Left lung (tissue), 10 donors: ENCODE data around the gene FRA10AC1. TPM values are rescaled to one million over a fixed set of nuclear protein-coding genes. Genes with fewer than 3 reads are reported as not detected.
A peak's percentile ranks its signal among the peaks of the same experiment; 100 is the strongest.

Experiments used
- ATAC-seq: fragments of 200-7000 bp; cut with Tn5 transposase; one replicate; pipeline ENCODE4 v1.9.1; 2020; ENCODE audit warnings: moderate library complexity
- DNase-seq, 4 donors: peaks; one replicate each; pipeline ENCODE4 v3.0.0-alpha.2; 2013 to 2020
- H3K27ac ChIP-seq, 2 donors: fragments of 200-600 bp; sonication (generic) in 1 of 2; one replicate each; pipeline versions ENCODE4 v1.5.0 to v1.8.0; 2020 to 2021
- H3K27me3 ChIP-seq, 2 donors: fragments of 200-600 bp; sonication (generic) in 1 of 2; one replicate each; pipeline versions ENCODE4 v1.5.0 to v1.8.0; 2020 to 2021
- H3K36me3 ChIP-seq, 2 donors: fragments of 200-600 bp; sonication (generic) in 1 of 2; one replicate each; pipeline versions ENCODE4 v1.5.0 to v1.8.0; 2020 to 2021
- H3K4me1 ChIP-seq, 2 donors: fragments of 200-600 bp; one replicate each; pipeline ENCODE4 v1.8.0; 2021
- H3K4me3 ChIP-seq, 2 donors: fragments of 200-600 bp; sonication (generic) in 1 of 2; one replicate each; pipeline versions ENCODE4 v1.5.0 to v1.8.0; 2020 to 2021; ENCODE audit warnings: mild to moderate bottlenecking in 1 of 2
- H3K9me3 ChIP-seq, 2 donors: fragments of 200-600 bp; sonication (generic) in 1 of 2; one replicate each; pipeline versions ENCODE4 v1.5.0 to v1.8.0; 2020 to 2021
- intact Hi-C, 2 donors: fragments of 100-400 bp; cut with DNase I; formaldehyde crosslinking; loops; one replicate each; pipeline versions ENCODE4 v1.11.2 to v1.14.2; 2022
- polyA plus RNA-seq, 6 donors: library from polyadenylated mRNA; unstranded; fragments of 120-200 nt; gene quantifications; one replicate each; pipeline ENCODE4 v1.2.1, GENCODE V29; 2013; ENCODE audit not compliant: insufficient read length in 6 of 6
- total RNA-seq, 2 donors: library from RNA; stranded (reverse); fragmentation: NEBNext Ultra II Directional; extraction: Animal tissue kit (Norgen Biotek cat#: 25700); gene quantifications; one replicate each; pipeline ENCODE4 v1.2.1, GENCODE V29; 2021
- TF ChIP-seq, protein P1 (sequence below), 2 donors: fragments of 200-600 bp; sonication (generic) in 1 of 2; IDR thresholded peaks; one replicate each; pipeline versions ENCODE4 v1.5.0 to v1.8.0; 2021; ENCODE audit warnings: antibody characterized with exemption in 2 of 2
- donor health status: DM: no; HTN: yes; CAD: no.
- donor health status: DM: no; HTN: no; CAD: no.

Gene FRA10AC1
- total and polyA plus RNA-seq, 8 donors: 13.6 to 61.6 (median 48.9) TPM

DNA sequence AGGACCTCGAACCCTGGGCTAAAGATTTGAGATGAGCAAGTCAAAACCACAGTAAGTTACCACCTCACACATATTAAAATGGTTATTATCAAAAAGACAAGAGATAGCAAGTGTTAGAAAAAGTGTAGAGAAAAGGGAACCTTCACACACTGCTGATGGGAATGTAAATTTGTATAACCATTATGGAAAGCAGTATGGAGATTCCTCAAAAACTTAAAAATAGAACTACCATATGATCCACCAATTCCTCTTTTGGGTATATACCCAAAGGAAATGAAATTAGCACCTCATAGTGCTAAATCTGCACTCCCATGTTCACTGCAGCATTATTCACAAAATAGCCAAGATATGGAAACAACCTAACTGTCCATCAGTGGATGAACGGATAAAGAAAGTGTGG lies 20.8 kb upstream of the FRA10AC1 start:
- no peak overlapping the region for H3K4me3 ChIP-seq
- H3K36me3 ChIP-seq: no peaks in the 10 kb centered on the region
- DNase-seq (no peak), ATAC-seq (no peak)
- TF ChIP-seq, protein P1, sequence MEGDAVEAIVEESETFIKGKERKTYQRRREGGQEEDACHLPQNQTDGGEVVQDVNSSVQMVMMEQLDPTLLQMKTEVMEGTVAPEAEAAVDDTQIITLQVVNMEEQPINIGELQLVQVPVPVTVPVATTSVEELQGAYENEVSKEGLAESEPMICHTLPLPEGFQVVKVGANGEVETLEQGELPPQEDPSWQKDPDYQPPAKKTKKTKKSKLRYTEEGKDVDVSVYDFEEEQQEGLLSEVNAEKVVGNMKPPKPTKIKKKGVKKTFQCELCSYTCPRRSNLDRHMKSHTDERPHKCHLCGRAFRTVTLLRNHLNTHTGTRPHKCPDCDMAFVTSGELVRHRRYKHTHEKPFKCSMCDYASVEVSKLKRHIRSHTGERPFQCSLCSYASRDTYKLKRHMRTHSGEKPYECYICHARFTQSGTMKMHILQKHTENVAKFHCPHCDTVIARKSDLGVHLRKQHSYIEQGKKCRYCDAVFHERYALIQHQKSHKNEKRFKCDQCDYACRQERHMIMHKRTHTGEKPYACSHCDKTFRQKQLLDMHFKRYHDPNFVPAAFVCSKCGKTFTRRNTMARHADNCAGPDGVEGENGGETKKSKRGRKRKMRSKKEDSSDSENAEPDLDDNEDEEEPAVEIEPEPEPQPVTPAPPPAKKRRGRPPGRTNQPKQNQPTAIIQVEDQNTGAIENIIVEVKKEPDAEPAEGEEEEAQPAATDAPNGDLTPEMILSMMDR (IDR thresholded peaks at IDR 0.05): no peak
- H3K4me1 ChIP-seq: no peaks in the 10 kb centered on the region
- intact Hi-C loops: no loop called here
- no peak overlapping the region for H3K27ac ChIP-seq
- H3K9me3 ChIP-seq: no peaks in the 10 kb centered on the region
- H3K27me3 ChIP-seq: peaks cover 0 to 30% of the 10 kb centered on the region in 2 donors

DNA sequence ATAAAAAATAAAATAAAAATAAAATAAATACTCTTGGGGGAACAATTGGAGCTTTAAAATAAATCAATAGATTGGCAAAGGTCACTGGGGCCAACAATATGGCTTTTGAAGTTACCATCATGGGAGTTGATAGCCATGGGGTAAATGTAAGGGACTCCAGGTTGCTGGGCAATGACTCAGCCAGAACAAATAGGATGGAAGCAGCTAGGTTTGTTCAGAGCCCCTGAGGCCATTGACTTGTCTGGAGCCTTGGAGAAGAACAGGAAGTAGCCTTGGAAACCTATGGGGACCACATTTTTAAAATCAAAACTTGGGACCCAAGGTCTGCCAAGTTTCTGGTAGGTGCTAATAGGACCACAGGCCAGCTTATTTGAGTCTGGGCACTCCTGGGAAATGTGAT lies 20.2 kb upstream of the FRA10AC1 start:
- Histone ChIP-seq H3K4me3 (no peak overlapping the region), H3K36me3 (no peaks in the 10 kb centered on the region), H3K27me3 (peaks cover 0 to 26% of the 10 kb centered on the region in 2 donors), H3K4me1 (no peaks in the 10 kb centered on the region), H3K27ac (no peak overlapping the region), H3K9me3 (no peaks in the 10 kb centered on the region)
- DNase-seq: no peak
- TF ChIP-seq, protein P1 (IDR thresholded peaks at IDR 0.05): no peak
- no peak for ATAC-seq
- intact Hi-C loops: no loop called here

DNA sequence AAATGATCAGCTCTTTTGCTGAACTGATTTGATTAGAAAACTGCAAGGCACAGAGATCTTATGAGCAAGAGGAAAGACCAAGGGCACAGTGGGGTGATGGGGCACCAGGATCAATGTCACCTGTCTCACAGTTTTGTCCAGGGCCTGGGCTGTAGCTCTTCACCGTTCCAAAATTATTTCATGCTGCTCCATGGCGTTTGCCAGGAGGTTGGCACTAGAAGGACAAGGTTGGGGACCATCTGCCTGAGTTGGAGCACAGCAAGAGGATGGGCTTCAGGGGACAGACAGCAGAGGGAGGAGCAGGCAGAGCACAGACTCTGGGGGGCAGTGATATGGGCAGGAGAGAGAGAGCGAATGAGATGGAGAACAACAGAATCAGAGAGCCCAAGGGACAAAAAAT lies 17.5 kb upstream of the FRA10AC1 start:
- intact Hi-C loops: no loop called here
- Histone ChIP-seq H3K36me3 (no peaks in the 10 kb centered on the region), H3K9me3 (no peaks in the 10 kb centered on the region), H3K27ac (no peak overlapping the region), H3K4me3 (no peak overlapping the region), H3K4me1 (no peaks in the 10 kb centered on the region), H3K27me3 (peaks cover 0 to 2% of the 10 kb centered on the region in 2 donors)
- DNase-seq (no peak), ATAC-seq (no peak)
- TF ChIP-seq, protein P1 (IDR thresholded peaks at IDR 0.05): no peak

DNA sequence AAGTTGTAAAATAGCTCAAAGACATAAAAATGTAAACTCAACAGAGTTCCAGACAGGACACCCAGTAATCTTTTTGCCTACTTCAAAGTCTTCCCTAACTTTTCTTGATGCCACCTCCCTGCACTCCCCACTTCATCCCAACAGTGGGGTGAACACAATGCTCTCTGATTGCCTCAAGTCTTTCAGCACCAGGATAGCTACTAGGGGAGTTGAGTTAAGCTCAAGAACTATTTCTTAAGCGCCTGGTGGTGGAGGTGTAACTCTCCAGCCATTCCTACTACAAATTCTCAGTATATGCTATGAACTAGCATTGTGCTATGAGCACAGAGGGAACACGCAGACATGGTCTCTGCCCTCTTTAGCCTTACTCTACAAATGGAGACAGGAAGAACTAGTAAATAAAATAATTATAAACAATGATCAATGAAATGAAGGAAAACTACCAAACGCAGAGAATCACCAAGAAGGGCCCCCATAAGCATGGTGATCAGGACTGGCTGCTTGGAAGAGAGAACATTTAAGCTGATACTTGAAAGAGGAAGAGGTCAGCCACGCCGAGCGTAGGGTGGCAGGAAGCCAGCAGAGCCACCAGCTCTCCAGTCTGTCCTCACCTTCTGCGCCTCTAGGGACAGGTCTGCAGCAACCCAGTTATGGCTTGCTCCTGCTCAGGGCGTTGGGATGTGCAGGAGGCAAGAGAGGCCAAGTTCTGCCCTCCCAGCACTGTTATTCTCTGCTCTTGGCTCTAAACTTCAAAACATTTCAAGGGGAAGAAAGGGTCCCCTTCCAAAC lies 16.7 kb upstream of the FRA10AC1 start:
- no peaks in the 10 kb centered on the region for H3K4me1 ChIP-seq
- no peaks in the 10 kb centered on the region for H3K27me3 ChIP-seq
- no peak overlapping the region for H3K4me3 ChIP-seq
- TF ChIP-seq, protein P1 (IDR thresholded peaks at IDR 0.05): no peak
- ATAC-seq: no peak
- no peaks in the 10 kb centered on the region for H3K36me3 ChIP-seq
- intact Hi-C loops: no loop called here
- H3K9me3 ChIP-seq: no peaks in the 10 kb centered on the region
- peak in 1 of 4 donors; percentile 68 for DNase-seq
- no peak overlapping the region for H3K27ac ChIP-seq

DNA sequence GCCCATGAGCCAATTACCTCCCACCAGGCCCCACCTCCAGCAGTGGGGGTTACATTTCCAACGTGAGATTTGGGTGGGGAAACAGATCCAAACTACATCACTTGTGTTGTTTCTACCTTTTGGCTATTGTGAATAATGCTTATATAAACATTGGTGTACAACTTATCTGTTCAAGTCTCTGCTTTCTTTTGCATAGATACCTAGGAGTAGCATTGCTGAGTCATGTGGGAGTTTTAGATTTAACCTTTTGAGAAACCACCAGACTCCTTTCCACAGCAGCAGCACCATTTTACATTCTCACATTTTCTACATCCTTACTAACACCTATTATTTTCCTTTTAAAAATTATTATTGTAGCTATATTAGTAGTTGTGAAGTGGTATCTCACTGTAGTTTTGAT lies 14.4 kb upstream of the FRA10AC1 start:
- intact Hi-C loops: no loop called here
- Histone ChIP-seq H3K4me3 (no peak overlapping the region), H3K27ac (no peak overlapping the region), H3K9me3 (no peaks in the 10 kb centered on the region), H3K27me3 (no peaks in the 10 kb centered on the region), H3K4me1 (no peaks in the 10 kb centered on the region), H3K36me3 (no peaks in the 10 kb centered on the region)
- ATAC-seq (no peak), DNase-seq (no peak)
- TF ChIP-seq, protein P1 (IDR thresholded peaks at IDR 0.05): no peak
